ENCODE results near the gene MYO1E. TPM values are rescaled to one million over a fixed set of nuclear protein-coding genes. Genes with fewer than 3 reads are reported as not detected.

The MYO1E gene
- total RNA-seq, 1 experiment from 2014 or later, result 83.6 TPM

GRCh38 chr15:59346951-59347350 lies 25.7 kb downstream of the MYO1E start (continued):
- TF ChIP-seq PRDM15 (CRISPR knock-in tag; IDR thresholded peaks at IDR 0.05), result no peak
- TF ChIP-seq ZSCAN18 (CRISPR knock-in tag; IDR thresholded peaks at IDR 0.05), result no peak
- no peak for TF ChIP-seq SOX15 (CRISPR knock-in tag; IDR thresholded peaks at IDR 0.05)
- no peak for TF ChIP-seq ZBTB43 (CRISPR knock-in tag; IDR thresholded peaks at IDR 0.05)

GRCh38 chr15:59345326-59345725 lies 27.3 kb downstream of the MYO1E start:
- CTCF ChIA-PET, result interaction anchor here (1.5 kb wide), 1 partner anchor 9 kb away, joined by 4 read pairs; no protein-coding TSS in a partner anchor
- DNase-seq (ENCODE audit: low spot score) (no peak), ATAC-seq (no peak)
- Mint-ChIP-seq H3K4me3 (no peak overlapping the region), H3K4me1 (peaks cover 47% of the 10 kb centered on the region), H3K36me3 (peaks cover 9% of the 10 kb centered on the region), H3K27ac (no peak overlapping the region), H3K27me3 (ENCODE audit: low read depth) (peaks cover 3% of the 10 kb centered on the region), H3K9me3 (peaks cover 15% of the 10 kb centered on the region)
- POLR2A ChIA-PET, result no interaction called here
- TF ChIP-seq SOX15 (CRISPR knock-in tag; IDR thresholded peaks at IDR 0.05) (no peak), ZNF121 (CRISPR knock-in tag; IDR thresholded peaks at IDR 0.05) (peak; percentile 56; the same call in 1 of the 2 replicates)

GRCh38 chr15:59344311-59344710 lies 28.4 kb downstream of the MYO1E start:
- Mint-ChIP-seq H3K4me1 (peaks cover 44% of the 10 kb centered on the region), H3K27ac (no peak overlapping the region), H3K4me3 (no peak overlapping the region), H3K36me3 (peaks cover 7% of the 10 kb centered on the region; the same call in 1 of the 2 replicates), H3K9me3 (peaks cover 15% of the 10 kb centered on the region), H3K27me3 (ENCODE audit: low read depth) (no peaks in the 10 kb centered on the region; the same call in 1 of the 2 replicates)
- DNase-seq (ENCODE audit: low spot score) (no peak), ATAC-seq (no peak)
- POLR2A ChIA-PET, result interaction anchor here (0.8 kb wide), 1 partner anchor 10 kb away, joined by 3 read pairs; no protein-coding TSS in a partner anchor
- CTCF ChIA-PET, result no interaction called here
- no peak for TF ChIP-seq USF2 (CRISPR knock-in tag; IDR thresholded peaks at IDR 0.05)
- no peak for TF ChIP-seq HMGA2 (CRISPR knock-in tag; IDR thresholded peaks at IDR 0.05)
- TF ChIP-seq SMAD3 (CRISPR knock-in tag; IDR thresholded peaks at IDR 0.05; ENCODE audit: borderline replicate concordance), result no peak
- no peak for TF ChIP-seq ELF4 (CRISPR knock-in tag; IDR thresholded peaks at IDR 0.05; ENCODE audit: low read depth)
- TF ChIP-seq ZNF532 (CRISPR knock-in tag; IDR thresholded peaks at IDR 0.05; ENCODE audit: borderline replicate concordance), result no peak
- TF ChIP-seq TP53 (CRISPR knock-in tag; IDR thresholded peaks at IDR 0.05), result no peak
- no peak for TF ChIP-seq GTF2I (CRISPR knock-in tag; conservative IDR thresholded peaks at IDR 0.05)
- no peak for TF ChIP-seq ZNF138 (CRISPR knock-in tag; conservative IDR thresholded peaks at IDR 0.05)
- TF ChIP-seq ERG (CRISPR knock-in tag; IDR thresholded peaks at IDR 0.05), result no peak
- no peak for TF ChIP-seq SMAD4 (CRISPR knock-in tag; IDR thresholded peaks at IDR 0.05)
- no peak for TF ChIP-seq PRRX2 (CRISPR knock-in tag; IDR thresholded peaks at IDR 0.05)
